ENCODE data around the gene AP2B1.

Gene AP2B1

GRCh38 chr17:35666967-35667532 is 79.9 kb downstream of the AP2B1 start:
- H3K4me3 ChIP-seq (replicated peaks; ENCODE audit: low read depth, low read length), result no peak overlapping the region
- no peak for TF ChIP-seq CTCF (IDR thresholded peaks at IDR 0.05; ENCODE audit: low read depth, low read length, missing control alignments)
- no peak for DNase-seq (ENCODE audit: extremely low read depth, low read depth)

GRCh38 chr17:35668802-35669201 is 81.7 kb downstream of the AP2B1 start:
- no peak overlapping the region for H3K4me3 ChIP-seq (replicated peaks; ENCODE audit: low read depth, low read length)
- no peak for DNase-seq (ENCODE audit: extremely low read depth, low read depth)
- TF ChIP-seq CTCF (IDR thresholded peaks at IDR 0.05; ENCODE audit: low read depth, low read length, missing control alignments), result no peak

- H3K4me3 ChIP-seq (replicated peaks; ENCODE audit: low read depth, low read length), result no peak overlapping the region
- no peak for DNase-seq (ENCODE audit: extremely low read depth, low read depth)
- no peak for TF ChIP-seq CTCF (IDR thresholded peaks at IDR 0.05; ENCODE audit: low read depth, low read length, missing control alignments)
Observed at GRCh38 chr17:35674552-35674951, 87.4 kb downstream of the AP2B1 start.

GRCh38 chr17:35676441-35676840 is 89.3 kb downstream of the AP2B1 start:
- no peak overlapping the region for H3K4me3 ChIP-seq (replicated peaks; ENCODE audit: low read depth, low read length)
- DNase-seq (ENCODE audit: extremely low read depth, low read depth), result peak; percentile 15
- no peak for TF ChIP-seq CTCF (IDR thresholded peaks at IDR 0.05; ENCODE audit: low read depth, low read length, missing control alignments)

- no peak for DNase-seq (ENCODE audit: extremely low read depth, low read depth)
- H3K4me3 ChIP-seq (replicated peaks; ENCODE audit: low read depth, low read length), result no peak overlapping the region
- no peak for TF ChIP-seq CTCF (IDR thresholded peaks at IDR 0.05; ENCODE audit: low read depth, low read length, missing control alignments)
Observed at GRCh38 chr17:35679007-35679682, 92.0 kb downstream of the AP2B1 start.

- no peak for TF ChIP-seq CTCF (IDR thresholded peaks at IDR 0.05; ENCODE audit: low read depth, low read length, missing control alignments)
- H3K4me3 ChIP-seq (replicated peaks; ENCODE audit: low read depth, low read length), result no peak overlapping the region
- DNase-seq (ENCODE audit: extremely low read depth, low read depth), result no peak
Observed at GRCh38 chr17:35683591-35683990, 96.5 kb downstream of the AP2B1 start.

Data from HFF-Myc (cell line).